HepG2 (cell line): ENCODE measurements around the gene RNASE7. TPM values are rescaled to one million over a fixed set of nuclear protein-coding genes. Genes with fewer than 3 reads are reported as not detected.

ENCODE experiments used
- CBX2 ChIP-seq, 2 experiments: fragments of 200-600 bp in 1 of 2; sonication (generic); formaldehyde crosslinking in 1 of 2; IDR thresholded peaks; 2 replicates each; pipeline versions ENCODE4 v1.7.0 to v1.8.1; 2018 to 2022; ENCODE audit warnings: low read depth in 2 of 2, low read length in 1 of 2, mild to moderate bottlenecking in 1 of 2, missing genetic modification reagents in 1 of 2
- CHD4 ChIP-seq: fragments of 200-600 bp; sonication (generic); IDR thresholded peaks from 2 replicates; pipeline ENCODE4 v1.7.0; 2017; ENCODE audit warnings: mild to moderate bottlenecking, low read length, borderline replicate concordance
- CREBL2 ChIP-seq: sonication (generic); formaldehyde crosslinking; IDR thresholded peaks from 2 replicates; pipeline ENCODE4 v1.8.1; 2023; ENCODE audit warnings: missing genetic modification reagents, mild to moderate bottlenecking, borderline replicate concordance
- DRAP1 ChIP-seq: IDR thresholded peaks from 2 replicates; pipeline ENCODE4 v1.6.1; 2016; ENCODE audit warnings: missing genetic modification reagents, missing compliant biosample characterization
- ERF ChIP-seq: IDR thresholded peaks from 2 replicates; pipeline ENCODE4 v1.6.1; 2018; ENCODE audit warnings: missing biosample characterization, missing genetic modification reagents
- HCFC1 ChIP-seq: fragments of 150-350 bp; IDR thresholded peaks from 2 replicates; pipeline ENCODE4 v1.6.1; 2014; ENCODE audit warnings: low read depth, low read length
- HNF4A ChIP-seq: sonication (generic); formaldehyde crosslinking; IDR thresholded peaks from 2 replicates; pipeline ENCODE4 v1.4.0; 2020; ENCODE audit warnings: missing genetic modification reagents
- KDM2A ChIP-seq: sonication (generic); formaldehyde crosslinking; IDR thresholded peaks from 2 replicates; pipeline ENCODE4 v1.4.0; 2020; ENCODE audit warnings: low read depth, missing genetic modification reagents, borderline replicate concordance
- NCOA1 ChIP-seq: sonication (generic); formaldehyde crosslinking; IDR thresholded peaks from 2 replicates; pipeline ENCODE4 v1.9.0; 2021; ENCODE audit warnings: missing genetic modification reagents
- POLR2AphosphoS5 ChIP-seq: IDR thresholded peaks from 2 replicates; pipeline ENCODE4 v1.6.1; 2012; ENCODE audit warnings: low read depth, low read length
- PRMT3 ChIP-seq: sonication (generic); formaldehyde crosslinking; IDR thresholded peaks from 2 replicates; pipeline ENCODE4 v1.8.1; 2022; ENCODE audit warnings: low read depth, mild to moderate bottlenecking, moderate library complexity, missing genetic modification reagents, borderline replicate concordance
- SALL1 ChIP-seq: sonication (generic); formaldehyde crosslinking; IDR thresholded peaks from 2 replicates; pipeline ENCODE4 v1.8.0; 2022; ENCODE audit warnings: mild to moderate bottlenecking, missing genetic modification reagents
- SIN3A ChIP-seq: IDR thresholded peaks from 2 replicates; pipeline ENCODE4 v1.6.1; 2011; ENCODE audit warnings: low read depth, mild to moderate bottlenecking, control low read depth, low read length, borderline replicate concordance
- SKIL ChIP-seq: sonication (generic); formaldehyde crosslinking; IDR thresholded peaks from 2 replicates; pipeline ENCODE4 v1.8.0; 2022; ENCODE audit warnings: missing genetic modification reagents, mild to moderate bottlenecking, moderate library complexity, borderline replicate concordance
- SSRP1 ChIP-seq: IDR thresholded peaks from 2 replicates; pipeline ENCODE4 v1.6.1; 2016; ENCODE audit warnings: control low read depth
- TAF1 ChIP-seq: sonication (generic); formaldehyde crosslinking; IDR thresholded peaks from 2 replicates; pipeline ENCODE4 v1.4.0; 2020; ENCODE audit warnings: missing genetic modification reagents
- XRCC5 ChIP-seq: fragments of 200-400 bp; formaldehyde crosslinking; optimal IDR thresholded peaks from 2 replicates; pipeline ENCODE3; 2017; ENCODE audit warnings: mild to moderate bottlenecking, low read length
- ZBTB37 ChIP-seq: sonication (generic); formaldehyde crosslinking; IDR thresholded peaks from 2 replicates; pipeline ENCODE4 v1.4.0; 2020; ENCODE audit warnings: mild to moderate bottlenecking, missing genetic modification reagents
- ZBTB43 ChIP-seq: sonication (generic); formaldehyde crosslinking; conservative IDR thresholded peaks from 2 replicates; pipeline ENCODE4 v1.4.0; 2020; ENCODE audit warnings: missing genetic modification reagents
- ZFP1 ChIP-seq: IDR thresholded peaks from 2 replicates; pipeline ENCODE4 v1.6.1; 2016
- ZMYM4 ChIP-seq: sonication (generic); formaldehyde crosslinking; IDR thresholded peaks from 2 replicates; pipeline ENCODE4 v1.8.1; 2023; ENCODE audit warnings: mild to moderate bottlenecking, missing genetic modification reagents
- ZNF12 ChIP-seq: sonication (generic); formaldehyde crosslinking; IDR thresholded peaks from 2 replicates; pipeline ENCODE4 v1.5.0; 2020; ENCODE audit warnings: missing genetic modification reagents
- ZNF33A ChIP-seq: sonication (generic); formaldehyde crosslinking; IDR thresholded peaks from 2 replicates; pipeline ENCODE4 v1.5.1; 2020; ENCODE audit warnings: missing genetic modification reagents, mild to moderate bottlenecking, moderate library complexity, borderline replicate concordance
- ZNF619 ChIP-seq: sonication (generic); formaldehyde crosslinking; IDR thresholded peaks from 2 replicates; pipeline ENCODE4 v1.4.0; 2020; ENCODE audit warnings: mild to moderate bottlenecking, missing genetic modification reagents
- polyA plus RNA-seq, 8 experiments: library from polyadenylated mRNA; depleted of rRNA in 3 of 8; stranded (reverse) in 7 of 8; unstranded in 1 of 8; fragments of >200 nt; fragmentation: Illumina TruSeq in 4 of 8; extraction: Trizol in 4 of 8; gene quantifications; 2 replicates each; pipeline versions ENCODE4 v1.2.1 to v1.2.3, GENCODE V29; 2011 to 2016; ENCODE audit warnings: low read depth in 4 of 8, missing spikeins in 1 of 8, mixed read lengths in 1 of 8; ENCODE audit not compliant: insufficient read depth in 1 of 8
- total RNA-seq, 5 experiments: library from RNA; depleted of rRNA; stranded (reverse); fragments of >200 nt; fragmentation: Illumina TruSeq; extraction: Trizol; gene quantifications; 2 replicates each; pipeline ENCODE4 v1.2.3, GENCODE V29; 2016; ENCODE audit warnings: low read depth in 1 of 5

RNASE7 gene
- total and polyA plus RNA-seq, 2 of the 13 experiments (the other 11 are each of a cell fraction or from before 2014, with no cell fraction given) = 0.04 TPM; not detected in 1

- TF ChIP-seq KDM2A (0 out of 2 replicates have a peak, but pooled peaks have one; percentile 49), CREBL2 (CRISPR knock-in tag) (no peak), ZBTB37 (CRISPR knock-in tag) (0 out of 2 replicates have a peak, but pooled peaks have one; percentile 34), ZNF619 (CRISPR knock-in tag) (no peak), XRCC5 (peak; percentile 51), ZMYM4 (peak; percentile 24; the same call in 1 of the 2 replicates), CBX2 (IDR thresholded peaks at IDR 0.05; ENCODE audit: low read depth, low read length) (no peak), CBX2 (CRISPR knock-in tag; IDR thresholded peaks at IDR 0.05; ENCODE audit: low read depth) (0 out of 2 replicates have a peak, but pooled peaks have one; percentile 12), ERF (CRISPR knock-in tag) (no peak), ZNF12 (CRISPR knock-in tag) (peak; percentile 56; the same call in 1 of the 2 replicates), NCOA1 (0 out of 2 replicates have a peak, but pooled peaks have one; percentile 54), SALL1 (CRISPR knock-in tag) (peak; percentile 82), SSRP1 (no peak), HCFC1 (no peak), TAF1 (CRISPR knock-in tag) (peak; percentile 44; the same call in 1 of the 2 replicates), SKIL (CRISPR knock-in tag) (no peak), SIN3A (peak; percentile 57; the same call in 1 of the 2 replicates), DRAP1 (peak; percentile 37; the same call in 1 of the 2 replicates), ZBTB43 (CRISPR knock-in tag) (no peak), HNF4A (CRISPR knock-in tag) (0 out of 2 replicates have a peak, but pooled peaks have one; percentile 24), ZNF33A (CRISPR knock-in tag) (no peak), CHD4 (no peak), PRMT3 (CRISPR knock-in tag) (no peak), ZFP1 (CRISPR knock-in tag) (no peak), POLR2AphosphoS5 (peak; percentile 63)
Measured at GRCh38 chr14:21038441-21039422, 3.4 kb upstream of the RNASE7 start (continued).
